ENCODE measurements around the gene RALGPS1.

Gene RALGPS1

DNA sequence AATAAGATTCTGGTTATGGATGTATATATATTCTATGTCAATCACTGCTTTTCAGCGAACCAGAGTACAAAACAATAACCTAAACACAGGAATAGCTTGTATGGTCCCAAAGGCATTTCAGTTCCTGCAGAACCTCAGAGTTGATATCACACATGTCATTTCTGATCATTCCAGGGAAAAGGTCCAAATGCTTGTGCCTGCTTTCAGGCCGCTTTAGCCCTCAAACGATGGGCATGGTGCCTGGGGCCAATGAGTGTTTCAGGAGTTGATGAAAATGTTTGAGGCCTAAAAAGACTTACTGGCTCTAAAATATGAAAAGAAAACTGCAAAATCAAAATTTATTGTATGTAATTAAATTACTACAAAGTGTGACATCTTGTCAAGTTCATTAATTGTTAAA, 185.1 kb downstream of the RALGPS1 start:
- no peak for DNase-seq (ENCODE audit: low read depth)

DNA sequence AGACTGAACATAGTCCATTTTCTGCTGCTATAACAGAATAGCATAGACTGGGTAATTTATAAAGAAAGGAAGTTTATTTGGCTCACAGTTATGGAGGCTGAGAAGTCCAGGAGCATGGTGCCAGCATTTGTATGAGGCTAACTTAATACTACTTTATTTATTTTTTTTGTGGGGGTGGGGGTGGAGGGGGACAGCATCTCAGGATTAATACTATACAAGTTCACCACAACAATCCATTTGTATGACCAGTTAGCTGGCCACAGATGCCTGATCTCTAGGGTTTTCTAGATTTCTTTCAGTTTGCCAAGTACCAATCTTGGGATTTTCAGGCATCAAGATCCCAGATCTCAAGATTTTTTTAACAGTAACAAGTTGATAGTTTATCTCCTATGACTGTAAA, 187.6 kb downstream of the RALGPS1 start:
- DNase-seq (ENCODE audit: low read depth) = no peak

DNA sequence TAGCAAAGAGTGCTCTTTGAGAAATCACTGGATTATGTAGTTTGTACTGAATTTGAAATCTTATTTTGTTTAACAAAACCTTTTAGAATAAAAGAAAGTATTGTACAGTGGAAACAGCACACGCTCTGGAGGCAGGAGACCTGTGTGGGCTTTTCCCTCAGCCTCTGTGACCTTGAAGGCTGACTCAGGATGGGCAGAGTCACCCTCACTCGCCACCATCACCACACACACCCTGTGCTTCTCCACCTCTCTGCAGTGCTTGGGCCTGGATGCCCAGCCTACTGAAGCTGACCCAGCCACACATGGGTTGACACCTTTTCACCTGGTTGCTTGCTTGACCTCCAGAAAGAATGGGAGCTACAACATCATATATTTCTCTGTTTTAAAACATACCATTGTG, 188.2 kb downstream of the RALGPS1 start:
- DNase-seq (ENCODE audit: low read depth) = no peak

DNA sequence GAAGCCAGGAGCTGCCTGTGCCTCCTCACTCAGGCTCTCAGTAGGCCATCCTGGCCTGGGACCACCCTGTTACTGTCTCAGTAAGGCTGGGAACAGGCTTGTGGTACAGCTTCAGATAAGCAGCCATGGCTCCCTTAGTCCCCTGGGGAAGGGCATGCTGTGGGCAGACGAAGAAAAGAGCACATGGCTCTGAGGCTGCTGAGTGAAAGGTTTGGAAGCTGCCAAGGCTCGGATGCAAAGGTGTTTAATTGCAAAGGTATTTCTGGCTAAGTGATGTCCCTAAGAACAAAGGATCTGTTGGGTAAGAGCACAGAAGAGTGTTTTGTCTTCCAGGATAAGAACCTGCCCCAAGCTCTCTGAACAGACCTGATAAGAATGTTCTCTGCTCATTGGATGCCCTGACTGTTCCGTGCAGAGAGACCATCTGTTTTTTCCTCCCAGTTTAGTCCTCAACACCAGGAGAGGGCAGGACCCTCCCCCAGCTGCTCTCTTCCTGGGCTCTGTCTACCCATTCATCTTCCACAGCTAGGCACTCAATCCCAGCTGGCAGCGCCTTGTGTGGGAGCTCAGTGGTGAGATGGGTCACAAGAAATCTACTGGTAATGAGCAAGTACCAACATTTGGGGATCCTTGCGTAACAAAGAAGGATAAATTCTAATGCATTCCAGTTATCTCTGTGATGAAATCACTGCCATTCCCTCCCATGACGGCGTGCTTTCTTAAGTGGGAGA, 190.2 kb downstream of the RALGPS1 start:
- DNase-seq (ENCODE audit: low read depth) = no peak

DNA sequence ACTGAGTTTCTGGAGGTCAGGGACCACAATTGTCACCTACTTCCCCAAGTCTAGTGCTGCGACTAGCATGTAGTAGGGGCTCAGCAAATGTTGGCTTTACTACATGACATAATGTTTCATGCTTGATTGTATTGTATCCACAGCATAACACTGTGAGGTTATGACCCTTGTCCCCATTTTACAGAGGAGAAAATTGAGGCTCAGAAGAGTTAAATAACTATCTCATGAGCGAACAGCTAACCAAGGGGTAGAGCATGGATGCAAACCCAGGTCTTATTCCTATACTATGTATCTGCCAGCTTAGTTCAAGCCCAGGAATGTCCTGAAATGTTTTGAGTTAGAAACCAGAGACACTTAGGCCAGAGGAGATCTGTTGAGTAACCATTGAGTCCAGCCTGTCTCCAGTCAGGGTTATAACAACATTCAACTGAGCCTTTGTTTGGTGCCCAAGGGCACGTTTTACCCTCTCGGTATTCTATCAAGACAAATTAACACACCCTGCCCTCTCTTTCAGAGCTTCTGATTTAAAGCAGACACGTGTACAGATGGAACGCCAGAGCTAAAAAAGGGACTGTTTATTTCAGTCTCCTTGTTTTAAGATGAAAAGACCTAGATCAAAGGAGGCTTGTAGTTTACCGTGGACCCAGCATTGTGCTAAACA, 191.4 kb downstream of the RALGPS1 start:
- no peak for DNase-seq (ENCODE audit: low read depth)

DNA sequence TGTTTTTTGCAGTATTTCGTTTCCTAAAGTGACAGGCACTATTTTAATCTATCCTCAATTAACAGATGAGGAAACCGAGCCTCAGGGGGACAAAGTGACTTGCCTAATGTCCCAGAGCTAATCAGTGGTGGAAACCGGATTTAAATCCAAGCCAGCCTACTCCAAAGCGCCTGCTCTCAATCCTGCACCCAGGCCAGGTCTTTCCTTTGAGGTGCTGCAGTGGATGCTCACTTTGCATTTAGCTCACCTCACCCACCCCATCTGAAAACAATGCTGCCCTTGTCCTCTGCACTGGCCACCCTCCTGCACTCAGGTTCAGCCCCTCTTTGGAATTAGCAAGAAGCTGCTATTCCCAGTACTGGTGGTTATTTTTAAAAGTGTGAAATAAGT, 191.9 kb downstream of the RALGPS1 start:
- DNase-seq (ENCODE audit: low read depth) = no peak

DNA sequence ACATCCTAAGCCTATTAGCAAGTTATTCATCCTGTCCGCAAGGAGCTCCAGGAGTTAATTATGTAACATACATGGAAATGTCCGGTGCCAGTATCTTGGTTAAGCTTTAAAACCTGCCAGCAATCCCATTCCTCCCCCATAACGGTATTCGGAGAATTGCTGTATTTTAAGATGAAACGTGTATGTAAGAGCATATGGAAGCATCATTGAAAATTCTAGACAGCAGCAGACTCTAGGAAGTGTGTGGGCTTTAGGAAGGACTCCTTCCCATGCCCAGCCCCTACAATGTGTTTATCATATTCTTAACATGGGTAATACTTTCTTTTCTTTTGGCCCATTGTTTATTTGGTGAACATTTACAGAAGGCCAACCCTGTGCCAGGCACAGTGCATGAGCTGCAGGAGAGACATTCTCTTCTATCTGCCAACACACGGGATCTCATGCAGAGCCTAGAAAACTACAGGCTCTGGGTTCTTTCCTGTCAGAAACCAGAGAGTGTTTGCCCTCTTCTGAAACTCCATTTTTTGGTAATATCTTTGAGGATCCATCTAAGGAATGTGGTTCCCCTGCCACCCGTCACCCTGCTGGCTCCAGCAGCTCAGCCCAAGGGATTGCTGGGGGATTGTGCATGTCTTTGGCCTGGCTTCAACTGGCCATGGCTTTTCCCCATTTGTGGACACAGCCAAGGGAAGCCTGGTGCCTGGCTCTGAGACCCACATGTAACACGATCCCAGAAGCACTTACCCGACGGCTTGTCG, 192.8 kb downstream of the RALGPS1 start:
- DNase-seq (ENCODE audit: low read depth) = no peak

DNA sequence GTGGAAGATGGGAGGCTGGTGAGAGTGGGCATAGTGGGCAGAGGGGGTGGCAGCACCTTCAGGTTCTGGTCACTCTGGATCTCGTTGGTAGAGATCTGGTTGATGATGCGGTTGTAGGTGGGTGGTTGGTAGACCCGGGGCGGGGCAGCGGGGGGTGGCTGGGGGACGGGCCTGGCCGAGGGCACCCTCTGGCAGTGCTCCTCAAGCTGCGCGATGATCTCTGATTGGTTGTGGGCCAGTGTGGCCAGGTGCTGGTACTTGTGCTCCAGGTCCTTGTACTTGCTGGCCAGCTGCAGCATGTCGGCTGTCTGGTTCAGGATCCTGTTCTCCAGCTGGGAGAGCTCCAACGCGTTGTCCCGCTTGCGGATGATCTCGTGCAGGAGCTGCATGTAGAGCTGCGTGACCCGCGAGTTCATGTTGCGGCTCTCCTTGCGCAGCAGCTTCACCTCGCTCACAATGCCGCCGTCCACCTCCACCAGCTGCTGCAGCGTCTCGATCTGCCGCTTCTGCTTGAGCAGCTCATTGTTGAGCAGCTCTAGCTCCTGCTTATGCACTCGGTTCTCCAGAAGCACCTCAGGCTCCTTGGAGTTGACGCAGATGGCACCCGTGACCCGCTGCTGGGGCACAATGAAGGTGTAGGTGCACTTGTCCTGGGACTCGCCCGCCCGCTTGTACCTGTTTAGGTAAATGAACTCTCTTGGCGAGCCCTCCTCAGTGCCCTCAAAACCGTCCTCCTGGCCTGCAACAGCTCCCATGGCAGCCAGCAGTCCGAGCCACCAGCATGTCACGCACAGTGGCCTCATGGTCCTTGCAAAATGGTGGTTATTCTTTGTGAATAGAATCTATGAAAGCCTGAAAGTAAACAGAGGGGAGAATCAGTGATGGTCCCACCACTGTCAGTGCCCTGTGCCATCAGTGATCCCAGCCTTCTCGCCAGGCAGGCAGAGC, 193.6 kb downstream of the RALGPS1 start:
- DNase-seq (ENCODE audit: low read depth) = no peak

DNA sequence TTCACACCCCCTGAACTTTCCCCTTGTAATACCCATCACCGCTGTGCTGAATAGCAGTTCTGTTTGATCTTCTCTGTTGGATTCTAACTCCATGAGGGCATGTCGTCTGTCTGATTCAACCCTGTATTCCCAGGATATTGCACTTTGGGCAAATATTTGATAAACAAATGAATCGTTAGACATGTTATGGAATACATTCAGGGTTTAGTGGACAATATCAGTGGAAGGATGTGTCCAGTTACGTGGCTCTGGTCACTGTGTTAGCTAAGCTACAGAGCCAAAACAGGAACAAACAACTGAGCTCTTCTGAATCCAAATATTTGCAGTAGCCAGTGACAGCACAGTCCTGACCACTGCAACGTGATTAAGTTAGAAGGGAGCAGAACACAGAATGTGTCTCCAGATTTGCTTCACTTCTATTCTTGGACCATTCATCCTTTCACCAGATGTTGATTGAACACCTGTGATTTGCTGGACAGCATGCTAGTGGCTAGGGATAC, 194.7 kb downstream of the RALGPS1 start:
- DNase-seq (ENCODE audit: low read depth) = no peak

DNA sequence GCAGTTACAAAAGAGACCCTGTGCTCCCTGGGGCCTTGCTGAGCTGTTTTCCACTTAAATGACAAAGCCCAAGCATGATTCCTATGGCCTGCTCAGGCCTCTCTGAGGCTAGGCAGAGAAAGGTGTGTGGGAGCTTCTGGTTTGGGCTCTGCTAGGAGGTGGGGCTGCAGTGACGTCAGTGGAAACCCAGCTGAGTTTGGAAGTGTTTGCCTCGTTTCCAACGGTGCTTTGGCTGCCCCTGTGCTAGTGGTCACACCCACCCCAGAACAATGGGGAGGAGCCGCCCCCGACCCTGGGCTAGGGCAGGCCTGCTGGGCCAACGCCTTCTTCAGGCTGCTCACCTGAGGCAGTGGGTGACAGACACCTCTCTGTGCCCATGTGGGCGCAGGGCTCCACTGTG, 197.5 kb downstream of the RALGPS1 start:
- DNase-seq (ENCODE audit: low read depth) = no peak

DNA sequence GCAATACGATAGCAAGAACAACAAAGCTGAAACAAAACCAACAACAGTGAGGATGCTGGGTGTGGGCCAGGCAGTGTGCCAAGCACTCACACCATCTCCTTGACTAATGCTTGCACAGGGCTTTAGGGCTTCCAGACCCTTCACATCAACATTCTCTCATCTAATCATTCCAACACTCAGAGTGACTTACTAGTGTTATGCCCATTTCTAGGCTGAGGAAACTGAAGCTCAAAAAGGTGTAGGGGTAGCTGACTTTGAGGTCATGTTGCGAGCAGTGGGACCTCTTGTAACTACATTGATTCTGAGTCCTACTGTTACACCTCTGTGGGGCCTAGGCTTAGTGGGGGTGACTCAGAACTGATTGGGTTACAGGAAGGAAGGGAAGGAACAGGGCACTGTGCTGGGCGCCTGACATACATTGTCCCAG, 198.2 kb downstream of the RALGPS1 start:
- no peak for DNase-seq (ENCODE audit: low read depth)

DNA sequence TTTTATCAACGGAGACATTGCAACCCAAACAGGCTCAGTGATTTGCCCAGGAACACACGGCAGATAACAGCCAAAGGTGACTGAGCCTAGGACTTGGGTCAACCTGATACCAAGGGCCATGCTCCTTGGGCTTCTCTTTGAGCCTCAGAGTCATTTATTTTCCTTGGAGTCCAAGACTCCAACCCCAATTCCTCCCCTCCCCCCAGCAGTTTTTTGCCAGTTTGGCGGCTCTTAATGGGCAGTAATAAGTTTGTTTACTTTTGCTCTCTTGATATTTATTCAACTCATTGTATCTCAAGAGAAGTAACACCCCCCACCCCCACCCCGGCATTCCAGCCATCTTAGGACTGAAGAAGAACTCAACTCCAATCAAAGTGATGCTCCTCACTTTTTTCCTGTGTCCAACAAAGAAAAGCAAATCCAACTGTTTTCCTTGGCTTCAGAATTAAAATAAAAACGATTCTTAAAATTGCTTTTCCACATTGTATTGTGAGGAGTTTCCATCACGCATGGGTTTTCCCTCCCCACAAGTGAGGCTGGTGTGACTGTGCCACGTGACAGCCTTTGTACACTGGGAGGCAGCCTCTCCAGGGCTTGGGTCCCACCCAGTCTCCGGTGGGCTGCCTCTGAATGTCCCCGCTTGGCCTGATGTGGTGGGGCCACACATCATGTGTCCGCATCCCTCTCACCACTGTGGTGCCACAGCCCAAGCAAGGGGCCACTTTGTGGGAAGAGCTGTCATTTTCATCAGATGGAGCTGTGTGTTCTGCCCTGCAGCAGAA, 198.8 kb downstream of the RALGPS1 start:
- no peak for DNase-seq (ENCODE audit: low read depth)

DNA sequence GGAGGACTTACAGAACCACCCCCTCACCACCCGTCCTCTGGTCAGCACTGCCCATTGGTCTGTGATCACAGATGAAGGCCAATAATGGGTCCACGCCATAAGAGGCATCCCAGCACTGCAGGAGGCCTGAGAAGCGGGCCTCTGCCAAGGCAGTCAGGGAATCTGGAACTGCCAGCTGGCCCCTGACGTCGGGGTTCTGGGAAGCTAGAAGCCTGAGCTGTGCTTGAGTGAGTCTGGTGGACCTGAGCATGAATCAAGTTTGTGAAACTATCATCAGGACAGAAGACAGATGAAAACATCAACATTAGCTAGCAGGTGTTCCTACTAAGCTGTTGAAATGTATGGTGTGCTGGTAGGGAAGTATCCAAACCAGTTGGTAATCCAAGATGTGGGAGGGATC, 200.0 kb downstream of the RALGPS1 start:
- DNase-seq (ENCODE audit: low read depth) = no peak

DNA sequence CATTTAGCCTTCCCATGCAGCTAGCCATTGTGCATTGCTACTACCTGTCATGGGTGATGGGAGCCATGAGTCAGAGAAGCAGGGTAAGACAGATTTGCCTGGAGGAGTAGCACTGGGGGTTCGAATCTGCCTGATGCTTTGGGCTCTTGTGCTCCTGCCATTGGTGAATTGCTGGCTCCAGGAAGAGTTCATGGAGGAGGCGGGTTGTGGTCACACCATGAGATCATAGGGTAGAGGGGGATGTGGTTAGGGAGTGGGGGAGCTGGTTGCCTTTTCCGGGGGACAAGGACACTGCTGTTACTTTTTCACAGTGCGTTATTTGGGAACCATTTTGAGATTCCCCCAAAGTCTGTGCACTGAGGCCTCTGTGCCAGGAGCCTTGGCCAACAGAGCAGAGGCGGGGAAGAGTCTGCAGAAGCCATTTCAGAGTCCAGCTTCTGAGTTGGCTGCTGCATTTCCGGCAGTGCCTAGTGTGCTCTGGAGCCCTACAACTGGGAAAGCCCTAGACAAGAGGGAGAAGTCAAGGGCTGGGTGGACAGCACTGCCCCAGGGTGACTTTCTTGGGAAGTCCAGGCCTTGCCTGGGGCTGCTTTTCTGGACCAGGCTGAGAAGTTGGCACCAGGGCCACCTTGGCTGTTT, 201.6 kb downstream of the RALGPS1 start:
- DNase-seq (ENCODE audit: low read depth) = no peak

DNA sequence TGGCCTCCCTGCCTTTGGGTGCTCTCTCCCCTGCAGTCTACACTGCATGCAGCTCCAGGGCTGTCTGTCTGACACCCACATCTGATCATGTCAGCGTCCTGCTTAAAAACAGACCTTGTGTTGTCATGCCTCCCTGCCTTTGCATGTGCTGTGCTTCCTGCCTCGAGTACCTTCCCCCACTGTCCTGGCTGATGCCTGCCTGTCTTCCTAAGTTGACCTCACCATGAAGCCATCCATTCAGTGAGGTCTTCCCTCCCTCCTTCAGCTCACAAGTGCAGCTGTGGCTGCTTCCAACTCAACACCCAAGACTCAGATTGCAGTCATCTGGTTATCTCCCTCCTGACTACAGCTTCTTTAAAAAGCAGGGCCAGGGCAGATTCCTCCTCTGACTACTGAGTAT, 202.4 kb downstream of the RALGPS1 start:
- no peak for DNase-seq (ENCODE audit: low read depth)

DNA sequence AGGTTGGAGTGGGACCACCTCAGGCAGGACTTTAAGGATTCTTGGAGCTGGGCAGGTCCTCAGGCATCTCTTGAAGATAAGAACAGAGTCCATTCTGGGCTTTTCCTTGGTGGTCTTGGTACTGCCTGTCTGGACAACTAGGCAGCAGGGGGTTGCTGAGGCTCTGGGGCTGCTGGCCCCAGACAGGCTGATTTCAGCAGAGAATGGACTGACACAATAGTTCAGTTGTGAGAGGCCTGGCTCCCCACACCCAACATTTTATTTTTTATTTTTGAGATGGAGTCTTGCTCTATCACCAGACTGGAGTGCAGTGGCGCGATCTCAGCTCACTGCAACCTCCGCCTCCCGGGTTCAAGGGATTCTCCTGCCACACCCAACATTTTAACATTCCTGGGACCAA, 203.2 kb downstream of the RALGPS1 start:
- DNase-seq (ENCODE audit: low read depth) = no peak

DNA sequence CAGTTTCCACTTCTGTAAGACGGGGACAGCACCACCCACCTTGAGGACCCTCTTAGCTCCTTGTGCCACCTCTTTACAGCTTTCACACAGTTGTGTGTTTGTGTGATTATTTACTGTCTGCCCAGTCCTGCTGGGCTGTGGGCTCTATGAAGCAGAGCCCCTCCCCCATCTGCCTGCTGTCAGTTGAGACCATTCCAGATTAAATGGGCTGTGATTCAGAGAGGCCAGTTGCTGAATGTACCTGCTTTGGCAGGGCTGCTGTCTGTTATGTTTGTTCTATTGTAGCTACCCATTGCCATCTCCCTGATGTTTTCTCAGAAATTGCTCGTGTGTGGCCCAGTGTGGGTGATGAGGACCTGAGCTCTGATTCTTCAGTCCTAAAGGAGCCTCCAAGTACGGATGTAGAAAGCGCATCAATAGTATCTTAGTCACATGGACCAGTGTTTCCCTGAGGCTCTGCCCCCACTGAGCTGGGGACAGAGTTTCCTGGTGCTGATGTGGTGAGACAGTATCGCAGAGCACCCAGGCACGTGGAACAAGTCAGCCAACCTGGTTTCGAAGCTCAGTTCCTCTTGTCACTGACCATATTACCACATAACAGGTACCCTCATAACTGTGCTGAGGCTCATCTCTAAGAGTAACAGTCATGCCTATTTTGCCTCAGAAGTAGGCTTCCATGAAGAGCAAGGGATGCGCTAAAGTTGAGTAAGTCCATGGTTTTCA, 204.2 kb downstream of the RALGPS1 start:
- DNase-seq (ENCODE audit: low read depth) = no peak

DNA sequence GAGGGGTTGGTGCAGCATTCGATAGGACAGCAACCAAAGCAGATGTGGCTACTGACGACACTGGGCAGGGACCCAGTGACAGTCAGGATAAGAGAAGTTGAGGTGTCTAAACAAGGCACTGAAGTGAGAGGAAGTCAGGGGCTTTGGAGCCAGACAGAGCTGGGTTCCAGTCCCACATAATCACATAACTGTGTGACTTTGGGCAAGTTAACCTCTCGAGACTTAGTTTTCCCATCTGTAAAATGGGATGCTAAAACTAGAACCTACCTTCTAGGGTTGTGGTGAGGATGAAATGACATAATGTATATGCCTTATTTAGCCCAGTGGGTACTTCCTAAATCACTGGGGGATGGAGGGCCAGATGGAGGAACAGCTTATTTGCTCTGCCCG, 204.7 kb downstream of the RALGPS1 start:
- no peak for DNase-seq (ENCODE audit: low read depth)

DNA sequence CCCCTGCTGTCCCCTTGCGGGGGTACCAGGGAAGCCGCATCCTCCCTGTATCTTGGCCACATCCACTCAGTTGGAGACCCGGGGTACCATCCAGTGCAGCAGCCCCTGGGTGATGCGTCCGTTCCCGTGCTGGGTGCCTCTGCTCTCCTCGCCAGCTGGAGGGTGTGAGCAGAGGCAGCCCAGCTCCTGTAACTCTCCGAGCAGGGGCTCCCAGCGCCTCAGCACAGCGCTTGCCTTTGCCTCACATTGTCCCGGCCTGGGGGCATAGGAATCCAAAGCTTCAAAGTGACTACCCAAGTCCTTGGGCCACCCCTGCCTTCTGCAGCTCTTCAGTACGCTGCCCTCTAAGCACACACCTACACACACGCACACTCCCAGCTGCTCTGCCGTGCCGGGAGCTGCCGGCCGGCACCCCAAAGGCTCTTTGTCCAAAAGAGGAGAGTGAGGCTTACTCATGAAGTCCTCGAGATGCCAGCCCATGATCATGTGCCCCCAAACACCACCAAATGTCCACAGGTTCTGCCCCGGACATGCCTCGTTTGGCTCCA, 207.1 kb downstream of the RALGPS1 start:
- no peak for DNase-seq (ENCODE audit: low read depth)

All from stimulated activated CD8-positive, alpha-beta memory T cell treated with anti-CD3 and anti-CD28 coated beads, Interleukin-15, amount 100 ng/mL, for 1 hour (primary cell).